ENCODE measurements around the gene HYAL1.
A peak's percentile ranks its signal among the peaks of the same experiment; 100 is the strongest.

Gene HYAL1, protein sequence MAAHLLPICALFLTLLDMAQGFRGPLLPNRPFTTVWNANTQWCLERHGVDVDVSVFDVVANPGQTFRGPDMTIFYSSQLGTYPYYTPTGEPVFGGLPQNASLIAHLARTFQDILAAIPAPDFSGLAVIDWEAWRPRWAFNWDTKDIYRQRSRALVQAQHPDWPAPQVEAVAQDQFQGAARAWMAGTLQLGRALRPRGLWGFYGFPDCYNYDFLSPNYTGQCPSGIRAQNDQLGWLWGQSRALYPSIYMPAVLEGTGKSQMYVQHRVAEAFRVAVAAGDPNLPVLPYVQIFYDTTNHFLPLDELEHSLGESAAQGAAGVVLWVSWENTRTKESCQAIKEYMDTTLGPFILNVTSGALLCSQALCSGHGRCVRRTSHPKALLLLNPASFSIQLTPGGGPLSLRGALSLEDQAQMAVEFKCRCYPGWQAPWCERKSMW

DNA sequence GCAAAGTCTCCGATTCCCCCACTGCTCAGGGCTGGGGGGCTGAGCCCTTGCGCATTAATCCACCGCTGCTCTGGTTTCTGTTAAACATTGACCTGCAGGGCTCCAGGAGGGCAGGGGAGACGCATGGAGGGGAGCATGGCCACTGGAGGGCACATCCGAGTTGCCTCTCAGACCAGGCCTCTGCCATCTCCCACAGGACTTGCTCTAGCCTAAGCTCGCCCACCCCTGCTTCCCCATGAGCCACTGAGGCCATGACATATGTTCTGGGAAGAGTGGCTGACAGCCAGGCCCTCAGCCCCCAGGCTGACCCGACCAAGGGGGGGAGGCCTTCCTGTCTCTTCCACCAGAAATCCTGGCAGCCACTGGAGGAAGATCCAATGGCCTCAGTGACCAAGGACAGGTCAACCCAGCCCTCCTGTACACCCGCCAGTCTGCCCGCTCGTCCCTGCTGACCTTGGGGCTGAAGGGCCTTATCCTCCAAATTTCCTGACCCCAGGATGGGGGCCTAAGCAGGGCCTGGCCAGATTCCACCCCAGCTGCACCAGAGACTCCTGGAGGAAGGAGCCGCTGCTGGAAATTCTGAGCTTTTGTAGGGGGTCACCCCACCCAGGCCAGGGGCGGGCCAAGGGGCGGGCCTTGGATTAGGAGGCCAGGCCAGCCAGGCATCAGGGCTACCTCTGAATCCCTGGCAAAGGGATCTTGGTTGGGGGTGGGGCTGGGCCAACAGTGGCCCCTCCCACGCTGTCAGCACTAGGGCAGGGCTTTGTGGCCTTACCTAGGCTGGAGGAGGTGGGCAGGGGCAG, at the start of gene HYAL1:
Gene HYAL1 (minus strand): TSS at position 562 of the 803 bp plus-strand sequence. CDS start 618 bp downstream, outside the sequence.
- no peak within 1 kb of the TSS for H3K4me3 ChIP-seq
- peak within 1 kb of the TSS in 11 of 21 experiments; percentile 14 to 87 (median 64) for H3K27ac ChIP-seq

GRCh38 chr3:50352781-50353180, 49.4 kb upstream of the HYAL1 start:
- Histone ChIP-seq H3K27ac (peak overlapping the region in 1 of 21 experiments; percentile 37), H3K4me3 (no peak overlapping the region)

- Histone ChIP-seq H3K4me3 (peak overlapping the region; percentile 34 to 81 (median 60)), H3K27ac (peak overlapping the region in 19 of 21 experiments; percentile 82 to 100 (median 92))
Observed at GRCh38 chr3:50351323-50351697, 47.9 kb upstream of the HYAL1 start.

- Histone ChIP-seq H3K27ac (peak within 1 kb of the TSS; percentile 74 to 100 (median 92)), H3K4me3 (peak within 1 kb of the TSS; percentile 34 to 81 (median 60))
Observed at GRCh38 chr3:50350527-50351322, 47.4 kb upstream of the HYAL1 start, which contains the start of the genes CYB561D2 and NPRL2. Gene CYB561D2, plus strand, starts transcription at chr3:50350862. Its CDS starts 572 bp downstream, at chr3:50351434. Gene NPRL2, minus strand, starts transcription at chr3:50350775. Its CDS starts 123 bp downstream, at chr3:50350652.

- peak overlapping the region; percentile 59 to 100 (median 92) for H3K27ac ChIP-seq
- peak overlapping the region; percentile 34 to 81 (median 60) for H3K4me3 ChIP-seq
Observed at GRCh38 chr3:50350213-50350526, 46.8 kb upstream of the HYAL1 start.

DNA sequence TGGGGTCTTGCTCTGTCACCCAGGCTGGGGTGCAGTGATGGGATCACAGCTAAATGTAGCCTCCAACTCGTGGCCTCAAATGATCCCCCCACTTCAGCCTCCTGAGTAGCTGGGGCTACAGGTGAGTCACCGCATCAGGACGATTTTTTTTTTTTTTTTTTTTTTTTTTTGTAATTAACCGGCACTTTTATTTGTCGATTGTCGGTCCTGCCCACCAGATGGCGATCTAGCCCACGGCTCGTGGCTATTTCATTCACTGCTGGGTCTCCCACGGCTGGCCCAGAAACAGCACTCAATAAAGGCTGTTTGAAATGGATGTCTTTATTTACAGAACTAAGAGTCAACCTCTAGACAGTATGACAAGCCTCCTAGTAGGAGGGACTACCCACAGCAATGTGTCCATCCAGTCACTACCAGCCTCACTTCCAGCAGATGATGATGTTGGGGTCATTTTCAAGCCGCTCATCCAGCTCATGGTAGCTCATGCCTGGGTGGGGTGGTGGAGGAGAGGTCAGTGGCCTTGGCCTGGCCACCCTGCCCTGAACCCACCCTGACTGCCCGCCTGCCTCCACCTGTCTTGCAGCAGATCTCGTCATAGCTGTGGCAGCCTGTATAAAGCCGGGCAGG, 43.9 kb upstream of the HYAL1 start:
- peak overlapping the region in 2 of 21 experiments; percentile 12 to 28 for H3K27ac ChIP-seq
- no peak overlapping the region for H3K4me3 ChIP-seq

- Histone ChIP-seq H3K27ac (peak within 1 kb of the TSS in 4 of 21 experiments; percentile 23 to 65 (median 52)), H3K4me3 (peak within 1 kb of the TSS in 6 of 7 experiments; percentile 16 to 37 (median 29))
Observed at GRCh38 chr3:50345586-50346234, 42.3 kb upstream of the HYAL1 start, which contains the start of gene ZMYND10. Gene ZMYND10, minus strand, starts transcription at chr3:50345732. Its CDS starts 153 bp downstream, at chr3:50345579.

- H3K4me3 ChIP-seq = peak overlapping the region in 5 of 7 experiments; percentile 16 to 37 (median 26)
- H3K27ac ChIP-seq = no peak overlapping the region
Observed at GRCh38 chr3:50345008-50345407, 41.6 kb upstream of the HYAL1 start.

DNA sequence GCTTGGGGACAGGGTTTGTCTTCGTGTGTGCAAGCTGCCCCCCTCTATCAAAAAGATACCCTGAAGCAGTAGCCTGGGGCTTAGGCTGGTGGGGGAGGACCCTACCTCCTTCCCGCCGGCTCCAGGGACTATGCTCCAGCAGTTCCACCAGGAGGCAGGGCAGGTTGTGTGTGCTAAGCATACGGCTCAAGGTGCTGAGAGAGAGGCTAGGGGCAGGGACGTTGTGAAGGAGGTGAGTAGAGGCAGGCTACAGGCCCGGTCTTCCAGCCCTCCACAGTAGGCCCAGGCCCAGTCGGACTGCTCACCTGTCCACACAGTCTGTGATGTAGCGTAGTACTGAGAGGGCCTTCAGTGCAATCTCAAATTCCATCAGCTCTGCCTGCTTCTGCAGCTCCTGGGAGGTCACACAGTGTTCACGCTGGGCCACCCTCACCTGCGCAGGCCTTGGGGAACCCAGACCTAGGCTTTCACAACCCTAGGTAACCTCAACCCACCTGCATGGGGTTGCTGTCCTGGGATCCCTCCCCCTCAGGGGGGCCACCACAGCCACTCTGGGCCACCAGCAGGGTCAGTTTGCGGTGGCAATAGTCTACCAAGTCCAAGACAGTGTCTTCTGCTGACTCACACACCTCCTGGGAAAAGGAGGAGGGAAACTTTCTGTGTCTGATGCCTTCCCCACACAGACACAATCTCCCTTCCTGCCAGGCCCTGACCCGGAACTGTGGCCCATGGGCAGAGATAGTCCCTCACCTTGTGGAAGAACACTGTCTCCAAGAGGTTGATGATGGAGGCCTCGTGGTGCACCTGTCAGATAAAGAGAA, 39.6 kb upstream of the HYAL1 start:
- peak overlapping the region in 4 of 21 experiments; percentile 23 to 98 (median 97) for H3K27ac ChIP-seq
- H3K4me3 ChIP-seq = no peak overlapping the region

DNA sequence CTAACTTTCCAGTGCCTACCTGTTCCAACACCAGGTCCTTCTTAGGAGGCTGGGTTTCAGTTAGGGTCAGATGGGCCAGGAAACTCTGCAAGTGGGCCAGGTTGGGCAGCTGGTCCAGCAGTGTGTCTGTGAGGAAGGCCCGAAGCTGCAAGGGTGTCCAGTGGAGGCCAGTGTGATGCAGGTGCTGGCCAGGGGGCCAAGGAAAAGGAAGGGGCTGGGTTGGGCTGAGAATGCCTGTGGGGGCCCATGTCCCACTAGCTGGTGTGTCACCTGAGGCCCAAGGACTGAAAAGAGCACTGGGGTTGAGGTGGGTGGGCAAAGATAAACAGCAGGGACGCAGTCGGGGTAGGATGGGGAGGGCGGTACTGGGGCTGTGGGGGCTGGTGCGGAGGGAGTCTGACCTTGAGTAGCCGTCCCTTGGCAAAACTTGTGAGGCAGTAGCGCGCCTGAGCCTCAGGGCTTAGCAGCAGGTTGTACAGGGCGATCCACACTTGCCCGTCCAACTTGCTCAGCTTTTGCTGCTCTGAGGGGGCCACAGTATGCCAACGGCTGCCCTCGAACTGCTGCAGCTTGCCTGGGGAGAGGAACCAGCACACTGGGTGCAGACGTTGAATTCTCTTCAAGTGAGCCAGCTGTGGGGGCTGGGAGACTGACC, 38.7 kb upstream of the HYAL1 start:
- peak overlapping the region in 11 of 21 experiments; percentile 83 to 98 (median 97) for H3K27ac ChIP-seq
- no peak overlapping the region for H3K4me3 ChIP-seq

DNA sequence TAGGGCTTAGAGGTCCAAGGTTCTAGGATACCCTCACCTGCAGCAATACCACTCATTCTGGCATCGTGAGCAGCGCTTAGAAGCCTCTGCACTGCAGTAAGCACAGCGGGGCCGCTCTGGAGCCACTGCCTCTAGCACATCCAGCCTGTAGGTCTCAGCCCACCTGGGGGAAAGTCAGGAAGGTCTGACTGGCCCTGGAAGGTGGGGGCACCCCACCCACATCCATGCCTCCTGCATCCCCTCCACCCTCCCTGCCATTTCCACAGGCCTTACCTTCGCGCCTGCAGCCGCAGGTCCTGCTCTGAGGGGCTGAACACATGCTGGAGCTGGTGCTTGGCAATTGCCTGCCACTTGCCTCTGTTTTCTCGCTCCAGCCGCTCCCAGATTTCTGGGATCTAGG, 38.2 kb upstream of the HYAL1 start:
- Histone ChIP-seq H3K27ac (peak overlapping the region in 20 of 21 experiments; percentile 77 to 98 (median 96)), H3K4me3 (peak overlapping the region in 5 of 7 experiments; percentile 42 to 87 (median 65))

DNA sequence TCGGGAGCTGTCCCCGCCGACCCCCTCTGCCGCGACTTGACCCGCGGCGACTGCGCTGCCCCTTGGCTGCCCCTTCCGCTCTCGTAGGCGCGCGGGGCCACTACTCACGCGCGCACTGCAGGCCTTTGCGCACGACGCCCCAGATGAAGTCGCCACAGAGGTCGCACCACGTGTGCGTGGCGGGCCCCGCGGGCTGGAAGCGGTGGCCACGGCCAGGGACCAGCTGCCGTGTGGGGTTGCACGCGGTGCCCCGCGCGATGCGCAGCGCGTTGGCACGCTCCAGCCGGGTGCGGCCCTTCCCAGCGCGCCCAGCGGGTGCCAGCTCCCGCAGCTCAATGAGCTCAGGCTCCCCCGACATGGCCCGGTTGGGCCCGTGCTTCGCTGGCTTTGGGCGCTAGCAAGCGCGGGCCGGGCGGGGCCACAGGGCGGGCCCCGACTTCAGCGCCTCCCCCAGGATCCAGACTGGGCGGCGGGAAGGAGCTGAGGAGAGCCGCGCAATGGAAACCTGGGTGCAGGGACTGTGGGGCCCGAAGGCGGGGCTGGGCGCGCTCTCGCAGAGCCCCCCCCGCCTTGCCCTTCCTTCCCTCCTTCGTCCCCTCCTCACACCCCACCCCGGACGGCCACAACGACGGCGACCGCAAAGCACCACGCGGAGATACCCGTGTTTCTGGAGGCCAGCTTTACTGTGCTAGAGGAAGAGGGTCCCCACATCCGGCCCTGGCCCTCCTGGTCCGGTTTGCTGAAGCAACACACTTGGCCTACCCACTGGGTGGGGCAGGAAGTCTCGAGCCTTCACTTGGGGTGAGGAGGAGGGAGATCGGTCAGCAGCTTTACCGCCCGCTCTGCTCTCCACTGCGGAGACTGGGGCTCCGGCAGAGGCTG, 37.3 kb upstream of the HYAL1 start, which contains the start of gene RASSF1:
Gene RASSF1 (minus strand): TSS at position 389 of the 882 bp plus-strand sequence. CDS start 31 bp downstream, at position 358.
- Histone ChIP-seq H3K27ac (peak within 1 kb of the TSS; percentile 58 to 98 (median 96)), H3K4me3 (peak within 1 kb of the TSS; percentile 42 to 87 (median 61))

GRCh38 chr3:50340147-50340447, 36.7 kb upstream of the HYAL1 start:
- peak overlapping the region; percentile 58 to 98 (median 96) for H3K27ac ChIP-seq
- peak overlapping the region; percentile 42 to 87 (median 61) for H3K4me3 ChIP-seq

GRCh38 chr3:50339485-50340146, 36.2 kb upstream of the HYAL1 start:
- peak overlapping the region in 20 of 21 experiments; percentile 77 to 98 (median 97) for H3K27ac ChIP-seq
- peak overlapping the region; percentile 42 to 87 (median 61) for H3K4me3 ChIP-seq

DNA sequence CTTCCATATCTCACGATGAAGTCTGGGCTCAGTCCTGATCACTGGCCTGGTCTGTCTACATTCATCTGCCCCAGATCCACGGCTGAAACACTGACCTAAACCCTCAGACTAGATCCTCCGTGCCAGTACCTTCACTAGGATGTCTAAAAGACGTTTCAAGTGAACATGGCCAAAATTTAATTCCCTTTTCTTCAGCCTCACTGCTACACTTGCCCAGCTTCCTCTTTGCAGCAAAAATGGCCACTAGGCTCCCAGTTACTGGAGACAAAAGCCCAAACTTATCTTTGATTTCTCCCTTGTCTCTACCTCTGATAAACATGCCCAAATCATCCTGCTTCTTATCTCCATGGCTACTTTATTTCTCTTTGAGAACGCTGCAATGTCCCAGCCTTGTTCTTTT, 35.6 kb upstream of the HYAL1 start:
- peak overlapping the region; percentile 42 to 90 (median 73) for H3K4me3 ChIP-seq
- H3K27ac ChIP-seq = peak overlapping the region in 20 of 21 experiments; percentile 88 to 99 (median 97)

All from skin epidermis (tissue), 12 donors.